RPMI8226 (cell line): ENCODE results near the gene SLC22A1.
"Not testable (repeated sequence)": the region's sequence is repeated elsewhere in the genome, so short reads cannot be mapped to it uniquely, and the experiment has no call there.

Source experiments
- DNase-seq: peaks from one replicate; pipeline ENCODE4 v3.0.0-alpha.2; 2015

The SLC22A1 gene

GRCh38 chr6:160139420-160139851 lies 17.8 kb downstream of the SLC22A1 start:
- DNase-seq: no peak

- not testable (repeated sequence) for DNase-seq
Observed at GRCh38 chr6:160140493-160140892, 18.9 kb downstream of the SLC22A1 start.

GRCh38 chr6:160141001-160141726 lies 19.5 kb downstream of the SLC22A1 start:
- no peak for DNase-seq

DNA sequence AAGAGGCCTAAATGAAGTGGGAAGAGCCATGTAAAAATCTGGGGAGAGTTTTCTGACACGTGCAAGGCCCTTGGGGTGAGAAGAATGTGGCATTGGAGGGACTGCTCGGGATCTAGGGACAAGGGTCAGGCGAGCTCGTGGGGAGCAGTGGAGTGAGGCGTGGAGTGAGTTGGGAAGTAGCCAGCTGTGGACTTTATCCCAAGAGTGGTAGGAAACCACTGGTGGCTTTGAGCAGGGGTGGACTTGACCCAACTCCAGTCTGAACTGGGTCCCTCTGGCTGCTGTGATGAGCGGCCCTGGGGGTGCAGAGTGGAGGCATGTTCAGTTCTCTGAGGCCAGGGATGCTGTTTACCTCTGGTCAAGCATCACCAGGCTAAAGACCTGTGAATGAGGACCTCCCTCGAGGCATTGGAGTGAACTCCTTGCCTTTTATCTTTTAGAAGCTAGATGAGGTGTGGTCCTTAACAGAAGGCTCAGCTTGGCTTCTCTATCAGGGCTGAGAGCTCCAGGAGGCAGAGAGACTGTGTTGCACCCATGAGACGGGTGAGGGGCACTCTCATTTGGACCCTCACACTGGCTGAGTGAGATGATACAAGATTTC lies 20.6 kb downstream of the SLC22A1 start:
- no peak for DNase-seq

DNA sequence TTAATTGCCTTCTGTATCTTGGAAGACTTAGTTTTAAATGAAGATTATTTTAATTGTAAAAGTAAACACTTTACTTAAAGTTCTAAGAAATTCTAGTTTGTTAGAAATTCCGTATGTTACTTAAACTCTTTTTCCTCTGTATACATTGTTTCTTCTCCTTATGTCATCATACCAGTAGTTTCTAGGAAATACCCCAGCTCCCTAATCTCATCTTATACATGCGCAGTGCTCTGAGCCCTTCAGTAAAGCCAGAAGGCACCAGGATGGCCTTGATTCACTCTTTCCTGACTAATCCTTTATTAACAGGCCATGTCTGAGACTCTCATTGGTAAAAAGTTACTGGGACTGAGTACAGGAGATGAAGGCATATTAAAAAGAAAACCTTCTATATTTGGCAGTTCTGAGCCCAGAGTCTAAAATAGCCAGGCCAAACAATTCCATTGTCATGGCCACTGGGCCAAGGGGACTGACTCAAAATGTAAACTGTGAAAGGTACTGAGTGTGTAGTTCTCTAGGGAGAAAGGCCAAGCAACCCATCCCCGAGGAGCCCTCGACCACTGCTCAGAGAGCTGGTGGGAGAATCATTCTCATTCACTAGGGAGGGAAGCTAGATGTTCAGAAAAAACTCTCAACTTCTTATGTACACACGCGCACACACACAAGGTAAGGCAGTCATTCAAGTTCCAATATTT lies 25.0 kb downstream of the SLC22A1 start:
- DNase-seq: no peak

GRCh38 chr6:160147146-160147536 lies 25.5 kb downstream of the SLC22A1 start:
- DNase-seq: no peak

DNA sequence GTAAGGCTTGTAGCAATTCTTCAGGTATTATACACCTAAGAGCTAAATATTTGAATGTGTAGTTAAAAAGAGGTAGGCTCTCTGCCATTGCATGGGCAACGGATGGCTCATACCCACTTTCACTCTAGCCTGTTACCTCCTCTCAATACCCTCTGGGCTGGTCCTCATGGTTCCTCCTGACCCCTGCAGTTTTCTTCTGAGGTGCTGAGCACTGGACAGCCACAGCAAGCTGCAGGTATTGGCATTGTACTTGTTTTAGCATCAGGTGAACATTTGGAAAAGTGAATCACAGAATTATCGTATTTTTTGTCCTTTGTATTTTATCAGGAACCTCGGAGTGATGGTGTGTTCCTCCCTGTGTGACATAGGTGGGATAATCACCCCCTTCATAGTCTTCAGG lies 32.9 kb downstream of the SLC22A1 start:
- DNase-seq: no peak

GRCh38 chr6:160156842-160157241 lies 35.2 kb downstream of the SLC22A1 start:
- DNase-seq: no peak

GRCh38 chr6:160160450-160160849 lies 38.8 kb downstream of the SLC22A1 start:
- DNase-seq: no peak

- DNase-seq: no peak
Observed at GRCh38 chr6:160160929-160161646, 39.5 kb downstream of the SLC22A1 start.

DNA sequence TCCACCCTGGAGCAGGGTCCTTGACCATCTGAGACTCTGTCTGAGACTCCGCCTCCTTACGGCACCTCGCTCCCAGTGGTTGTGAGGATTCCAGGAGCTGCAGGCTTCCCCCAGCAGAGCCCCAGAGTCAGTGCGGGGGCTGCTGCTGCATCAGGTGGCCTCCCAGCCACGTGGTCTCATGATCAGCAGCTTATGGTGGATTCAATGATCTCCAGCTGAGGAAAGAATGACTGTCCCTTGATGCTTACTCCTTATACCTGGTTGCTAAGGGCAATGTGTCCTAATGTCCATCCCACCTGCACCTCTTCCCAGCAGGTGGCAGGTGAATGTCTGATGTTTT lies 40.0 kb downstream of the SLC22A1 start:
- DNase-seq: no peak

- no peak for DNase-seq
Observed at GRCh38 chr6:160162030-160162566, 40.5 kb downstream of the SLC22A1 start.

DNA sequence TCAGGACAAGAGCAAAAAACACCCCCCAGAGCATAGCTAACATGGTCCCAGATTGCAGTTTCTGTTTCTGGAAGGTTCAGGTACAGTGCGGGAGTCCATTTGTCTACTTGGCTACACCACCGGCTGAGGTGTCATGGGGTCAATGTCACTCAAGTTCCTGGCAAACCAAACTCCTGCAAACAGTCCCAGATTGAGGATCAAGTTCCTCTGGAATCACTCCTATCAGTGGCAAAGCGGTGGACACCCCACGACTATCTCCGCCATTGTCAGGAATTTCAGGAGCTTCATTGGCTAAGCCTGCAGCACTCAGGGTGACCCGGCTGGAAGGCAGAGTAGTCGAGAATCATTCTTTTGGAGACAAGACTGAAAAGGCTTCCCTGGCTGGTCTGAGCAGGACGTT lies 41.8 kb downstream of the SLC22A1 start:
- no peak for DNase-seq

GRCh38 chr6:160163912-160164311 lies 42.3 kb downstream of the SLC22A1 start:
- no peak for DNase-seq

GRCh38 chr6:160165928-160166327 lies 44.3 kb downstream of the SLC22A1 start:
- not testable (repeated sequence) for DNase-seq

DNA sequence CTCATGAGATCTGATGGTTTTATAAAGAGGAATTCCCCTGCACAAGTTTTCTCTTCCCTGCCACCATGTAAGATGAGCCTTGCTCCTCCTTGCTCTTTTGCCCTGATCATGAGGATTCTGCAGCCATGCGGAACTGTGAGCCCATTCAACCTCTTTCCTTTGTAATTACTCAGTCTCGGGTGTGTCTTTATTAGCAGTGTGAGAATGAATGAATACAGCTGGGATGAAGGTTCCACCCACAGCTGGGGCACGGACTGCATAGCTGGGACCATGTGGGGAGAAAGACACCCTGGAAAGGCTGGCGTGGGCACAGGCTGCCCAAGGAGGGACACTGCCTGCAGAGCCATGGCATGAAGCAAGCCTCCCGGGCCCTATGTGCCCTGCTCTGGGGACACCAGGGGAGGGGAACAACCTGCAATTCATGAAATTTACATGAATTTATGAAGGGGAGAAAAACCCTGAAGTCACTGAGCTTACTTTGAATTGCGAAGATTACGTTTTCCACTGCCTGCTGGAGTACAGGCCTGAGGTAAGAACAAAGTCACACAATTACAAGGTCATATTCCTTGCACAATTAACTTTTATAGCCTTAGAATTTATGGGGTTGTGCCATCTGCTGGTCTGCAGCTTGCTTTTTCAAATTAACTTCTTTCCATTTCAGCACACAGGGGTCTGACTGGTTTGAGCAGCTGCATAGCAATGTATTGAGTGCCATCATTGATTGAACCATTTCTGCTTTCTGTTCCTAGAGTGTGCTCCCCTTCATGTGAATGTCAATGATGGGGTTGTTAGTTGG lies 46.2 kb downstream of the SLC22A1 start:
- no peak for DNase-seq

DNA sequence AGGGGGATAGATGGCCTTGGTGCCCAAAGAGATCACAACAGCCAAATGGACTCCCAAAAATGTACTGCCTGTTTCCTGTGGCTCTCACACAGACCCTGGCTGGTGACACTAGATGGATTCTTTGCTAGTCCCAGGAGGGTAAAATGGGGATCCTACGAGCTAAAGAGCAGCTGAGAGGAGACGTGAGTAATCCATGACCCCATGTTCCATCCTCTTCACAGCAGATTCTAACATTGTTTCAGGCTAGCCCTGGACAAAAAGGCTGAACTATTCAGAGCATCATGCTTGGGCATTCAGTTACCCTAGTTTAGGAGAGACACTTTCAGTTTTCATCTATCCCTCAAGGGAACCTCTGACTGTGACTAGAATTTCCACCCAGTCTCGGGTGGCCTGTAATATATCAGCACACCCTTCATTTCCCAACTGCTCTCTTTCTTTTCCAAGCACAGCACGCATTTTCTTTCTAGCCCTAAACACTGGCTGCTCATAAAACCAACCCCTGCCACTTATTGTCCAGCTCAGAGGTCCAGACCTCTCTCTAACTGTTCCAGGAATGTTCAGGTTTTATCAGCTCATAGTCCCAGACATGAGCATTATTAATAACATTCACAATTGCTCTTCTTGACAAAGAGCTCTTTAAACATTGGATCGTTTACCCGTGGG lies 48.5 kb downstream of the SLC22A1 start:
- no peak for DNase-seq

DNA sequence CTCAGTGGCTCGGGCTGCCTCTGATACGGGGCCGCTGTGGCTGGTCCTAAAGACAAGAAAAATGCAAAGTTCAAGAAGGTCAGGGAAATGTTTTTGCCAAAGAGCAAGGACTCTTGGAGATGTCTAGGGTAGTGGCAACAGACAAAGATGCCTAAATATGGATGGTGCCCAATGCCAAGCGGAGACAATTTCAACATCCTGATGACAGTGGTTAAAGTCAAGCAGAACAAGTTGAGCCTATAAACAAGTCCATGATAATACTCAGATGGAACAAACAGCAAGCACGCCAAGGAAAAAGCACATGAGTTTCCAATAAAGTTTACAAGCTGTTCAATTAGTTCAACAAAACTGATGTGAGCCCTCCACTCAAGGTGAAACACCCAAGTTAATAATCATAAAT lies 51.1 kb downstream of the SLC22A1 start:
- no peak for DNase-seq

- no peak for DNase-seq
Observed at GRCh38 chr6:160173806-160174527, 52.4 kb downstream of the SLC22A1 start.

- DNase-seq: no peak
Observed at GRCh38 chr6:160174681-160175080, 53.1 kb downstream of the SLC22A1 start.

GRCh38 chr6:160177220-160177619 lies 55.6 kb downstream of the SLC22A1 start:
- DNase-seq: no peak
